ENCODE data around the gene MED13L.
A peak's percentile ranks its signal among the peaks of the same experiment; 100 is the strongest.

The MED13L gene

GRCh38 chr12:116179384-116179783 is 98.1 kb downstream of the MED13L start:
- DNase-seq = no peak

- no peak for DNase-seq
Observed at GRCh38 chr12:116177017-116177416, 100.5 kb downstream of the MED13L start.

DNA sequence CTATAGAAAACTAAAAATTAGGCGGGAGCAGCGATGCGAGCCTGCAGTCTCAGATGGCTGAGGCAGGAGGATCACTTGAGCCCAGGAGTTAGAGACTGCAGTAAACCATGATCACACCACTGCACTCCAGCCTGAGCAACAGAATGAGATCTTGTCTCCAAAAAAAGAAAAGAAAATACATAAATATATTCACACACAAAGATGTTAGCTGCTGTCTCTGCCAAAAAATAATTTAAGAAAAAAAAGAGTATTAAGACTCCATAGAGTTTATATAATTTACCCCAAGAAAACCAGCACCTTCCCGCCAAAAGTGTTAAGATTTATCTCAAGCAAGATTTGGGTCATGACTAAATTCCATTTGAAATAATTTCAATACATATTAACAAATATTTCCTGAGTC is 102.6 kb downstream of the MED13L start:
- DNase-seq = no peak

DNA sequence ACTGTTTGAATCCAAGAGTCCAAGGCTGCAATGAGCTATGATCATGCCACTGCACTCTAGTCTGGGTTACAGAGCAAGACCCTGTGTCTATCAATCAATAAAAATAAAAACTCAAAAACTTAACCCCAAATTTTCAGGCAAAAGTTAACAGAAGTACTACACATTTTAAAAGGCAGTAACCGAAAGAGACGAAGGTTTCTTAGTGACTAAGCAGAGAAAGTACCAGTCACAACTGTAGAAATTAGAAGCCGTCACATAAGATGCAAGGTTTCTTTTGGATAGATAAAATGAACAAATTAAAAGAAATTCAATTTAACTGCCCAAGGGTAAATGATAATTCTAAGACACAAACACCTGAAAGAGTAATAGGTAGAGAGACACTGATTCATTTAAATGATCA is 103.5 kb downstream of the MED13L start:
- DNase-seq = no peak

- DNase-seq = no peak
Observed at GRCh38 chr12:116172224-116172849, 105.2 kb downstream of the MED13L start.

DNA sequence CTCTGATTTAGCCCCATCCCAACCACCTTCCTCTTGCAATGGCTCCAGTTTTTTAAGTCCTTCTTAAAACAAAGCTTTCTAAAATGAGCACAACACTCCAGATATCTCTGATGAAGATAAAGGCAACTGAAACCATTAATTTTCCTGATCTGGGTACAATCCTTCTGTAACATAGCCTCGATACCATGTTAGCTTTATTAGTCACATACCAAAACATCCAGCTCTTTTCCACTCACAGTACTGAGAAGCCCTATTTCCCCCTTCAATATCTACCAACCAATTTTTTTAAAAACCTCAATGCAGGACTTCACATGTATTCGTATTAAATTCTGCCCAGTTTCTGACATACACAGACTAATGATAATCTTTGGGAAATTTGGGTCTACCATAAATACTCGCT is 105.9 kb downstream of the MED13L start:
- no peak for DNase-seq

DNA sequence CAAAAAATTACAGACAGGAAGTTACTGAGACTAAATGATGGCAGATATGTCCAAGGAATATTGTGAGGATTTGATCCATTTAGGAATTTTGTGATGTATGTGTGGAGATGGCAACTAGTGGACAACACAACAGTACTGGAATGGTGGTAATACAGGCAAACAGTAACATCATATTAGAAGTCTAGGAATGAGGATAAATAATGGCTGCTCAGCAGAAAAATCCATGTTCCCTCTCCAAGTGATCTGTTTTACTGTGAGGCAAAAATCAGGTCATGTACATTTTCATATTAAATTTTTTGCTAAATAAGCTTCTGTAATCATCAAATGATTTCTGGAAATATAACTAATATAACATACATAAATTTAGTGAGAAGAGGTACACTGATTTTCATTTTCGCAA is 108.4 kb downstream of the MED13L start:
- no peak for DNase-seq

DNA sequence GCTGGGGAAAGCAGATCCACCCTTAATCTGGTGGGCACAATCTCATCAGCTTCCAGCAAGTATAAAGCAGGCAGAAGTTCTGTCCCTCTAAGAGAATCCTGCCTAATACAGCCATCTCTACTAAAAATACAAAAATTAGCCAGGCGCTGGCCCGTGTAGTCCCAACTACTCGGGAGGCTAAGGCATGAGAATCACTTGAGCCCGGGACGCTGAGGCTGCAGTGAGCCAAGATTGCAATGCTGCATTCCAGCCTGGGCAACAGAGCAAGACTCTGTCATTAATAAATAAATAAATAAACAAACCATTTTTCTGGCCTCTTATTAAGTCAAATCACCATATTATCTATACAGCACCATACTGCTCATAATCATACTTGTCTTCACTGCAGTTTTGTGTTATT is 111.2 kb downstream of the MED13L start:
- no peak for DNase-seq

DNA sequence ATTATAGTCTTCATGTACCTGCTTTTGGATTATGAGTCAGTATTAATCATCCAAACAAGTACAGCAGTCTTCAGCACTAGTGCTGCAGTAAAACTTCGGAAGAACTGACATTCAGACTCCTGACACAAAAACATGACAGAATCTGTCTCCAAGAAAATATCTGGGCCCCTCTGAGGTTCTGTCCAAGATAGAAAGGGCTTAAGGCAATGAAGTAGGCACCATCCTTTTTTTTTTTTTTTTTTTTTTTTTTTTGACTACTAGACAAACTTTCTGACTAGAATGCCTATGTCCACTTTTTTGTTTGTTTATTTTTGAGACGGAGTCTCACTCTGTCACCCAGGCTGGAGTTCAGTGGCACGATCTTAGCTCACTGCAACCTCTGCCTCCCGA is 112.5 kb downstream of the MED13L start:
- no peak for DNase-seq

DNA sequence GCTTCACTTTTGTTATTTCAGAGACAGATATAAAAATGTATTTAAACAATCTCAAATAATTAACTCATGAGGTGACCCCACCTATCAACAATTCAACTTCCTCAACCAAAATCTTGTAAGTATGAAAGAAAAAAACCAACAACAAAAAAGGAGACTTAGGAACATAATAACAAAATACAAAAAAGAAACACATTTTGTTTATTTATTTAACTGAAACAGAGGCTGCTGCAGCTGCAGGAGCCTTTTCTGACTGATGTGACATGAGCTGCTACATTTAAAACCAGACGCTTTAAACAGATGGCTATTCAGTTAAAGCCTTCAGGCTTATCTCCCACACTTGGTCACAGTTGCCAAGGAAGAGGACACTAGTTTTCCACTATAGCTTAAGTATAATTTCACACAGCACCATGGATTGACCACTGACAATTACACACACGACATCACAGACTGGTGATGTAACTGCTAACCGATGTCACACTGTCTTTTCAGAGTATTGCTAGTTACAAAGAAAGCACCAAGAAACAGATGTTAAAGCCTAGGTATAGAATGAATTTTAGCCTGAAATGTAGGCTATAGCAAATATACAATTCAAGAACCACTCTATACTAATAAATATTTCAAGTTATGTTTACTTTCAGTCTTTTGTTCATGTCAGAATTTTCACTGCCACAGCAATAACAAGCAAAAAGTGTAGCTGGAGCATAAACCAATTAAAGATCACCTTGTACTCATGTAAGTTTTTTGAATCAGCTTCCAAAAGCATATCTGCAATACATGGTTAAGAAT is 113.0 kb downstream of the MED13L start:
- DNase-seq = no peak

DNA sequence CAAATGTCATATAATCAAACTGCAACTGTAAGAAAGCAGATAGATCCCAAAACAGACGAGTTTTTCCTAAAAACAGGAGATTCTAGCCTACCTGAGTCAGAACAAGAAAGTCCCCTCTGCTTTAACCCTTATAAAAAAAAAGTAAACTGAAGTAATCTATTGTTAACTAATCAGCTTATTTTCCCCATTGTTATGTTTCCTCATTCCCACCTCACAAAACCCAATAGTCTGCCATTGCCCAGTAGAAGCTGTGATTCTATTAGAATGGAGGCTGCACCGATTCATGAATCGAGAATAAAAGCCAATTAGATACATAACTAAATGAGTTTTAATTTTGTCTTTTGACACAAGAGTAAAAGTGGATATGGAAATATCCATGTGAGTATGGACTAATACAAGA is 115.4 kb downstream of the MED13L start:
- DNase-seq = no peak

- DNase-seq = no peak
Observed at GRCh38 chr12:116161588-116161987, 115.9 kb downstream of the MED13L start.

- no peak for DNase-seq
Observed at GRCh38 chr12:116160883-116161458, 116.5 kb downstream of the MED13L start.

DNA sequence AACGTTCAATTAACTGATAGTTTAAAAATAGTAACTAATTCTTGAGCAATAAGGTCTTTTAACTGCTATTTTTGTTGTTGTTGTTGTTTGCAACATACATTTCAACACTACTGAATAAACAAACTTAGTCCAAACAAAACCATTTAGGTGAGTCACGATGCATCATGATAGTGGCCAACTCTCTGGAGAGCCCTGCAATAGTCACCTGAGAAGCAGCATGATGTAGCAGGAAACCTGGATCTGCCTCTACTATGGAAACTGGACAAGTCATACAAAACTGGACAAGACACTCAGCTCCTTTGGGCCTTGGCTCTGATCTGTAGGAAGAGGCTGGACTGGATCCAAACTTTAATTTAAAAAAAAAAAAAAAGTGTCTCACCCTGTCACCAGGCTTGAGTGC is 117.3 kb downstream of the MED13L start:
- no peak for DNase-seq

DNA sequence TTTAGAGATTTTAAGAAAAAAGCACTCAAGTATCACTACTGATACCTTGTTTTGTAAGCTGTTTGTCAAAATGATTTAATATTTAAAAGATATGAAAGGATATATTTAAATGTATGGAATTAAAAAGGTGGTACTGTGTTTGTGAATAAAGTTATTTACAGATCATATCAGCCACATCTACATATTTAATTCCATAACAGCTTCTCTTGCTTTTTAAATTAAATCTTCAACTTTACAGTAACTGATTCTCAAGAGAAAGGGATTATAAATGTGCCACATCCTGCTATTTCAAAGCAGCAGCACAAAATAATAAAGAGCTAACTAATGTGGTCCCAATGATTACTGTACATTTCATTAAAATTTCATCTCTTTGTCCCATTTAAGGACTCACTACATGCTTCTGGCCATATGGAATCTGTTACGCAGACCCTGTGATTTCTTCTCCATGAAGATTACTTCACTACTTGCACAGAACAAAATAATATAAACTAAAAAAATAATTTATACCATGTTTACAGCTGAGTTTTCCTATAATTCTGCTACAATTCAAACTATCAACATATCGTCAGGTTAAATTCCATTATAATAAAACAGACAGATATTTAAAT is 117.8 kb downstream of the MED13L start:
- DNase-seq = no peak

DNA sequence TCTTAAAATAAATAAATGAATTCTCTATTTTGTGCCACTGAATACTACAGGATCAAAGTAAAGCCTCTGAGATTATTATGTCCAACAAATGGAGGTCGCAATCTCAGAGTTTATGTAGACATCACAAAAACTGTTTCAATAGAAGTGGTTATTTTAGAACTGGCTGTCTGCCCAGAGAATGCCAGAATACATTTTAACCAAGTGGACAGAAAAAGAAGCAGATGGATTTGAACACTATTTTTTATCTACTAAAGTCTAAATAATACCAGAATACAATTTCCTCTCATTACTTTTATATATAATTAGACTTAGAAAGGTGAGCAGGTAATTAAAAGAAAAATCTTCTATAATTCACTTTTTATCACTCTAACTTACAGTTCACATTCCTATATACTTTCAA is 118.3 kb downstream of the MED13L start:
- DNase-seq = no peak

DNA sequence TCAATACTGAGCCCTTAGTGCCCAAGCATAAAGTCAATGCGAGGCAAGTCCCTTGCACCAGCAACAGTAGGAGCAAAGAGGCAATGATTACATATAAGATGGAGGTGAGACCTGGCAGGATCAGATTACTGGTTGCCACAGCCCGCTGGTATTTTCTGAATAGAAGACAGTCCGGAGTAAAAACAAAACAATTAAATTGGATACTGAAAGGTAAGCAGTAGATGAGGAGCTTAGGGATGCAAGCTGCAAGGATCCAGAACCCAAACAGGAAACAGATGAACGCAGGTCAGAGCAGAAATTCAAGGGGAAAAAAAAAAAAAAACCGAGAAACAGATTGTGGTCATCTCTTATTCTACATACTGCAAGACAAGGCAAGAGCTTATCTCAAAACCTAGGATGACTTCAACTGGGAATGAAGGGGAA is 119.6 kb downstream of the MED13L start:
- no peak for DNase-seq

DNA sequence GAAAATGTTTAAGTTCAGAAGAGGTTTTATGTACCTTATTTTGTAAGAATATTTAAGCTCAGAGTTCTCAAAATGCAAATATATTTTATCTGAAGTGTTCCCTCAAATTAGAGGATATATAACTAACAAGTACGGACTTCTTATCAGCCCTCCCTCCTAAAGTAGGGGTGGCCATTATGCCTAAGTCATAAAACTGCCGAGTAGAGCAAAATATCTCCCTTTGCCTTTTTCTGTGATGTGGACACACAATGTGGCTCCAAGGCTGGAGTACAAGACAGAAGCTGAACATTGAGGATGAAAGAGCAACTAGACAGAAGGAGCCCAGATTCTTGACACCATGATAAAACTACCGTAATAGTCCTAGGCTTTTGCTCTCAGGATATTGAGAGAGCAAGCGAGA is 120.9 kb downstream of the MED13L start:
- no peak for DNase-seq

DNA sequence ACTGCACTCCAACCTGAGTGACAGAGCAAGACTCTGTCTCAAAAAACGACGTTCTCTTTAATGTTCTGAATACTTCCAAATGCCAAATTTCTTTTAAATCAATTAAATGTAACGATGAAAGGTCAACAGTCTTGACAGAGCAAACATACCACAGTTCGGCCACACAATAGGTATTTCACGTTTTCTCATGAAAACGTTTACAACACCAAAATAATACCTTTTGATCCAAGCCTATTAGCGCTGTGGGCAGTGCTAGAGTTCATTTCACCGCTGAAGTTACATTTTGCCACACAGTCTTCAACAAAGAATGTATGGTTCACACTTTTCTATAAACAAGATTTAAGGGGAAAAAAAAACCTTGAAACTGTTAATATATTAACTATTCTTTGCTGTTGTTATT is 122.1 kb downstream of the MED13L start:
- no peak for DNase-seq

- no peak for DNase-seq
Observed at GRCh38 chr12:116153983-116154382, 123.5 kb downstream of the MED13L start.

- no peak for DNase-seq
Observed at GRCh38 chr12:116153113-116153512, 124.4 kb downstream of the MED13L start.

DNA sequence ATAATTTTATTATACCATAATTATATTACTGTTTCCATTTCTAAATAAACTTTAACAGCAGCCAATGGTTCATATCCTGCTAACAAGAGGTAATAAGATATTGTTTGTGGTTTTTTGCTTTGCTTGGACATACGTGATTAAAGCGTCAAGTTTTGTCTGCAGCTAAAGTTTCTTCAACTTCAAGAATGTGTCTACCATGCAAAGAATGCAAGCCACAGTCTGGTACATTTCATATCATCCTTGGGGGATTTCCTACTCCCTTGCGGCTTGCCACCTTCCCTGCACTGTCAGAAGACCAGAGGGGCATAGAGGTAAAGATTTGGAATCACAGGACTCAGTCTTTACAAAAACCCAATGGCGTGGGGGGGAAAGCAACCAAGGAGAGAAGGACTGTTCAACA is 125.2 kb downstream of the MED13L start:
- DNase-seq = peak; percentile 27

DNA sequence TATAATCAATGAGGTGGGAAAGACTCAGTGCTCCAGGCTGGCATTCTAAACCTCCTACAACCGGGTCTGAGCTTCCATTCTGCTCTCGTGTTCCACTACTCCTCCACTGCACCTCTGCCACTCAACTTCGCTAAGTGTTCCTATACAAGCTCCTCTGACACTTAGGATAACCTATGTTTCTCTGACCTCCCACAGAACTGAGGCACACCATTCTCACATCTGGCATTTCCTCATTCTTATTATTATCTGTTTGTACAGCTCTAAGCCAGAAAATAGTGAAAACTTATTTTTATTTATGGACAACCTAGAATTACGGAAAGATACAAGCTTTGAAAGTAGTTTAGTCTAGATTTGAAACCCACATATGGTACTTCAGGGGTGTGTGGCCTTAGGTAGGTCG is 127.0 kb downstream of the MED13L start:
- no peak for DNase-seq

- DNase-seq = no peak
Observed at GRCh38 chr12:116150001-116150400, 127.5 kb downstream of the MED13L start.
